Neural cell (in vitro differentiated cells): Measurements from ENCODE around the gene GRIP1.

Experiments
- EZH2 ChIP-seq: fragments of 200-600, 300-800 bp; shearing (Covaris generic), sonication (generic); IDR thresholded peaks from 2 replicates; pipeline ENCODE4 v1.6.1; 2014; ENCODE audit warnings: antibody characterized with exemption, low read length, borderline replicate concordance, mild to moderate bottlenecking; ENCODE audit not compliant: insufficient read depth, poor library complexity, severe bottlenecking
- POLR2AphosphoS5 ChIP-seq: IDR thresholded peaks from 2 replicates; pipeline ENCODE4 v1.6.1; 2012

DNA sequence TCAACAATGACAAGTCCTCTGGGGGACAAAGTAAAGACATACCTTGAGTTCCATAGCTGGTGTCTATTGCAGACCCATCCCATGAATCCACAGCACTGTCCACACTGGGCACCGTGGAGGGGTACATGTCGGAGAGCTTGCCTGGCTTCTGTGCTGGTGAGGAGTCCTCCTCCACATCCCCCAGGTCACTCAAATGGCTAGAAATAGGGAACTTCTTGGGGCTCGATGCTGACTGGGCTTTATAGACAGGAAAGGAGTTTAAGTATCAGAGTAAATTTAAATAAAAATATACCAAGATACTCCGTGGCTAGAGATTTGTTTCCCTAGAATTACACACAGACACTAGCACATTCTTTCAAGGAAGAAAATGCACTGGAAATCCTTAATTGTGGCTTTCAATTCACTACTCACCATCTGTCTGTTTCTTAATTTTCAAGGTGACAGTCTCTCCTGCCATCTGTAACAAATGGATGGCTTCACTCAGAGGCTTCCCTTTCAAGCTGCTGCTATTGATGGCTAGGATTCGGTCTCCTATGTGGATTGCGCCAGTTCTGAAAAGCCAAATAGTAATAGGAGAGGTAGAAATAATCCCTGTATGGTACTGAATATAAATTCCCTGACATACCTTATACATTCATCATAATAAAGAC lies 286.5 kb downstream of the GRIP1 start:
- TF ChIP-seq EZH2 (no peak), POLR2AphosphoS5 (no peak)
